Neural progenitor cell (in vitro differentiated cells): ENCODE measurements around the gene CRACR2A. TPM values are rescaled to one million over a fixed set of nuclear protein-coding genes. Genes with fewer than 3 reads are reported as not detected.

ENCODE experiments used
- DNase-seq: peaks from one replicate; pipeline ENCODE4 v3.0.0-alpha.2; 2016; ENCODE audit warnings: low spot score
- H2AFZ ChIP-seq: fragments of 200-600 bp; sonication (generic); replicated peaks from 2 replicates; pipeline ENCODE4 v1.6.1; 2016; ENCODE audit warnings: antibody characterized with exemption
- H3F3A ChIP-seq: fragments of 200-600 bp; sonication (generic); 2 replicates; pipeline ENCODE4 v1.6.1; 2016; ENCODE audit warnings: antibody characterized with exemption, low read depth
- H3K27ac ChIP-seq: fragments of 200-600 bp; sonication (generic); 2 replicates; pipeline ENCODE4 v1.5.1; 2016; ENCODE audit warnings: mild to moderate bottlenecking
- H3K27me3 ChIP-seq: fragments of 200-600 bp; sonication (generic); 2 replicates; pipeline ENCODE4 v1.6.1; 2016; ENCODE audit warnings: mild to moderate bottlenecking, moderate library complexity
- H3K36me3 ChIP-seq: fragments of 200-600 bp; sonication (generic); 2 replicates; pipeline ENCODE4 v1.5.1; 2016
- H3K4me1 ChIP-seq: fragments of 200-600 bp; sonication (generic); 2 replicates; pipeline ENCODE4 v1.6.1; 2016; ENCODE audit warnings: mixed run types
- H3K4me2 ChIP-seq: fragments of 200-600 bp; sonication (generic); 2 replicates; pipeline ENCODE4 v1.6.1; 2016
- H3K4me3 ChIP-seq: fragments of 200-600 bp; sonication (generic); 2 replicates; pipeline ENCODE4 v1.5.1; 2016
- H3K79me2 ChIP-seq: fragments of 200-600 bp; sonication (generic); 2 replicates; pipeline ENCODE4 v1.6.1; 2016; ENCODE audit warnings: low read depth
- H3K9ac ChIP-seq: fragments of 200-600 bp; sonication (generic); 2 replicates; pipeline ENCODE4 v1.6.1; 2016
- H3K9me3 ChIP-seq: fragments of 200-600 bp; sonication (generic); 2 replicates; pipeline ENCODE4 v1.5.1; 2016; ENCODE audit warnings: low read depth
- H4K20me1 ChIP-seq: fragments of 200-600 bp; sonication (generic); 2 replicates; pipeline ENCODE4 v1.6.1; 2016; ENCODE audit warnings: low read depth
- H3K27ac Mint-ChIP-seq: 3 replicates; pipeline ENCODE4 v1.8.0; 2021; ENCODE audit warnings: mixed read lengths
- H3K27me3 Mint-ChIP-seq: 2 replicates; pipeline ENCODE4 v1.8.0; 2022; ENCODE audit warnings: low read depth, mild to moderate bottlenecking, inconsistent platforms, moderate library complexity, mixed read lengths; ENCODE audit not compliant: insufficient read depth
- H3K36me3 Mint-ChIP-seq: 3 replicates; pipeline ENCODE4 v1.8.0; 2021; ENCODE audit warnings: mixed read lengths
- H3K4me1 Mint-ChIP-seq: 3 replicates; pipeline ENCODE4 v1.8.0; 2021; ENCODE audit warnings: mixed read lengths
- H3K4me3 Mint-ChIP-seq: 3 replicates; pipeline ENCODE4 v1.8.0; 2021; ENCODE audit warnings: mild to moderate bottlenecking, moderate library complexity, mixed read lengths
- H3K9me3 Mint-ChIP-seq: 3 replicates; pipeline ENCODE4 v1.8.0; 2020; ENCODE audit warnings: mixed read lengths
- CTCF ChIP-seq: fragments of 200-600 bp; sonication (generic); IDR thresholded peaks from 2 replicates; pipeline ENCODE4 v1.5.1; 2017; ENCODE audit warnings: antibody characterized with exemption, mild to moderate bottlenecking
- EZH2 ChIP-seq: fragments of 200-600 bp; sonication (generic); IDR thresholded peaks from 2 replicates; pipeline ENCODE4 v1.6.1; 2017; ENCODE audit warnings: antibody characterized with exemption, mild to moderate bottlenecking, moderate library complexity
- EZH2phosphoT487 ChIP-seq: fragments of 200-600 bp; sonication (generic); IDR thresholded peaks from 2 replicates; pipeline ENCODE4 v1.6.1; 2017; ENCODE audit warnings: antibody characterized with exemption
- total RNA-seq: library from RNA; depleted of rRNA; stranded (reverse); fragments of >200 nt; gene quantifications from 2 replicates; pipeline ENCODE4 v1.2.3, GENCODE V29; 2015; ENCODE audit warnings: low replicate concordance

Gene CRACR2A
- total RNA-seq, 1 donor from 2014 or later: 0.06 TPM

GRCh38 chr12:3748620-3749019 is 4.3 kb downstream of the CRACR2A start:
- Mint-ChIP-seq H3K9me3 (no peaks in the 10 kb centered on the region), H3K4me3 (no peak overlapping the region), H3K4me1 (peaks cover 11% of the 10 kb centered on the region), H3K27me3 (peaks cover 11% of the 10 kb centered on the region), H3K36me3 (no peaks in the 10 kb centered on the region), H3K27ac (no peak overlapping the region)
- no peaks in the 10 kb centered on the region for H4K20me1 ChIP-seq
- no peak overlapping the region for H3K27ac ChIP-seq
- H3K4me1 ChIP-seq: peaks cover 5% of the 10 kb centered on the region
- no peaks in the 10 kb centered on the region for H3K79me2 ChIP-seq
- DNase-seq: no peak
- H3F3A ChIP-seq: peaks cover 4% of the 10 kb centered on the region
- H3K4me3 ChIP-seq: no peak overlapping the region
- no peaks in the 10 kb centered on the region for H3K9me3 ChIP-seq
- H3K9ac ChIP-seq: no peak overlapping the region
- no peak overlapping the region for H3K4me2 ChIP-seq
- H3K27me3 ChIP-seq: peaks cover 20% of the 10 kb centered on the region
- no peak for TF ChIP-seq EZH2
- H3K36me3 ChIP-seq: no peaks in the 10 kb centered on the region
- no peak overlapping the region for H2AFZ ChIP-seq

- H3K27ac ChIP-seq: no peak overlapping the region
- no peaks in the 10 kb centered on the region for H3K4me1 ChIP-seq
- H3K9me3 ChIP-seq: no peaks in the 10 kb centered on the region
- Mint-ChIP-seq H3K4me3 (no peak overlapping the region), H3K9me3 (no peaks in the 10 kb centered on the region), H3K27me3 (peaks cover 10% of the 10 kb centered on the region), H3K36me3 (no peaks in the 10 kb centered on the region), H3K27ac (no peak overlapping the region), H3K4me1 (peaks cover 6% of the 10 kb centered on the region)
- H2AFZ ChIP-seq: no peak overlapping the region
- no peaks in the 10 kb centered on the region for H4K20me1 ChIP-seq
- TF ChIP-seq EZH2 (no peak), EZH2phosphoT487 (no peak), CTCF (no peak)
- H3K27me3 ChIP-seq: peaks cover 15% of the 10 kb centered on the region
- H3K9ac ChIP-seq: no peak overlapping the region
- H3K79me2 ChIP-seq: no peaks in the 10 kb centered on the region
- no peak overlapping the region for H3K4me2 ChIP-seq
- no peak for DNase-seq
- no peaks in the 10 kb centered on the region for H3K36me3 ChIP-seq
- H3K4me3 ChIP-seq: no peak overlapping the region
- H3F3A ChIP-seq: no peaks in the 10 kb centered on the region
Measured at GRCh38 chr12:3747976-3748619, 4.8 kb downstream of the CRACR2A start.

GRCh38 chr12:3747543-3747942 is 5.4 kb downstream of the CRACR2A start:
- no peak for DNase-seq
- Mint-ChIP-seq H3K36me3 (no peaks in the 10 kb centered on the region), H3K27ac (no peak overlapping the region), H3K4me1 (peaks cover 6% of the 10 kb centered on the region), H3K9me3 (no peaks in the 10 kb centered on the region), H3K4me3 (no peak overlapping the region), H3K27me3 (peaks cover 10% of the 10 kb centered on the region)
- H3K27ac ChIP-seq: no peak overlapping the region
- peaks cover 11% of the 10 kb centered on the region for H3K27me3 ChIP-seq
- no peak overlapping the region for H3K4me3 ChIP-seq
- no peak overlapping the region for H3K4me2 ChIP-seq
- no peaks in the 10 kb centered on the region for H3K4me1 ChIP-seq
- no peak overlapping the region for H3K9ac ChIP-seq
- no peaks in the 10 kb centered on the region for H3K9me3 ChIP-seq
- H3F3A ChIP-seq: no peaks in the 10 kb centered on the region
- H3K36me3 ChIP-seq: no peaks in the 10 kb centered on the region
- H4K20me1 ChIP-seq: no peaks in the 10 kb centered on the region
- no peaks in the 10 kb centered on the region for H3K79me2 ChIP-seq
- H2AFZ ChIP-seq: no peak overlapping the region
- no peak for TF ChIP-seq EZH2phosphoT487
- TF ChIP-seq EZH2: no peak
- TF ChIP-seq CTCF: no peak

DNA sequence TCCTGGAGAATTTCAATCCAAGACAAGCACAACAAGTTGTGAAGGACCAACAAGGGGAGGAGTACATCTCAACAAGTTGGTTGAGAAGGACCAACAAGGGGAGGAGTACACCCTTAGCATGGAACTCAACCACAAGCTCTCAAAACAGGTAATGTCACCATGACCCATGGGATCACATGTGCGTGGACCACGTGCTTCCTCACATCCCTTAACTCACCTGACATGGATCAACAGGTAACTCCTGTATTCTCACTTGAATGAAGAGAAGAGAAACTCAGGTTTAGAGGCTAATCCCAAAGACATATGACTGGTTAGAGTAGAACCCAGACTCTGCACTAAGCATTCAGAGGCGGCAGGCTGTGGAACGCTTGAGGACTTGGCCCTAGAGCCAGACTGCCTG is 6.2 kb downstream of the CRACR2A start:
- H3K9me3 ChIP-seq: no peaks in the 10 kb centered on the region

More for the DNA sequence above, 6.2 kb downstream of the CRACR2A start:
- H3K27ac ChIP-seq: no peak overlapping the region
- H3K9ac ChIP-seq: no peak overlapping the region
- H3K27me3 ChIP-seq: peaks cover 3% of the 10 kb centered on the region
- H3K4me2 ChIP-seq: no peak overlapping the region
- H3K27ac Mint-ChIP-seq: no peak overlapping the region
- peaks cover 10% of the 10 kb centered on the region for H3K27me3 Mint-ChIP-seq
- H3K4me1 ChIP-seq: no peaks in the 10 kb centered on the region
- no peaks in the 10 kb centered on the region for H3K36me3 Mint-ChIP-seq
- H3F3A ChIP-seq: no peaks in the 10 kb centered on the region
- TF ChIP-seq EZH2phosphoT487 (no peak), EZH2 (no peak), CTCF (no peak)
- H2AFZ ChIP-seq: no peak overlapping the region
- no peak for DNase-seq
- no peaks in the 10 kb centered on the region for H3K79me2 ChIP-seq
- no peaks in the 10 kb centered on the region for H3K36me3 ChIP-seq
- no peak overlapping the region for H3K4me3 Mint-ChIP-seq
- H3K4me1 Mint-ChIP-seq: no peaks in the 10 kb centered on the region
- no peaks in the 10 kb centered on the region for H4K20me1 ChIP-seq
- no peaks in the 10 kb centered on the region for H3K9me3 Mint-ChIP-seq
- no peak overlapping the region for H3K4me3 ChIP-seq
